Measurements from ENCODE around the gene GPBP1L1.
"Not testable (repeated sequence)": the region's sequence is repeated elsewhere in the genome, so short reads cannot be mapped to it uniquely, and the experiment has no call there.

The GPBP1L1 gene

GRCh38 chr1:45679123-45679522, 7.2 kb downstream of the GPBP1L1 start:
- DNase-seq (ENCODE audit: low spot score) = no peak

- no peak for DNase-seq (ENCODE audit: low spot score)
These were observed 7.8 kb downstream of the GPBP1L1 start for GRCh38 chr1:45678489-45678888.

- DNase-seq (ENCODE audit: low spot score) = no peak
These were observed 8.5 kb downstream of the GPBP1L1 start for GRCh38 chr1:45677751-45678245.

- DNase-seq (ENCODE audit: low spot score) = not testable (repeated sequence)
These were observed 9.8 kb downstream of the GPBP1L1 start for GRCh38 chr1:45676553-45676952.

- DNase-seq (ENCODE audit: low spot score) = no peak
These were observed 11.9 kb downstream of the GPBP1L1 start for GRCh38 chr1:45674478-45674877.

- no peak for DNase-seq (ENCODE audit: low spot score)
These were observed 12.4 kb downstream of the GPBP1L1 start for GRCh38 chr1:45673956-45674355.

GRCh38 chr1:45669859-45670655, 16.3 kb downstream of the GPBP1L1 start:
- DNase-seq (ENCODE audit: low spot score) = no peak

- no peak for DNase-seq (ENCODE audit: low spot score)
These were observed 17.0 kb downstream of the GPBP1L1 start for GRCh38 chr1:45669379-45669778.

- no peak for DNase-seq (ENCODE audit: low spot score)
These were observed 17.8 kb downstream of the GPBP1L1 start for GRCh38 chr1:45668526-45668925.

GRCh38 chr1:45667321-45668111, 18.8 kb downstream of the GPBP1L1 start:
- no peak for DNase-seq (ENCODE audit: low spot score)

- DNase-seq (ENCODE audit: low spot score) = no peak
These were observed 19.5 kb downstream of the GPBP1L1 start for GRCh38 chr1:45666836-45667235.

GRCh38 chr1:45660336-45660735, 26.0 kb downstream of the GPBP1L1 start:
- DNase-seq (ENCODE audit: low spot score) = no peak

GRCh38 chr1:45659222-45659621, 27.1 kb downstream of the GPBP1L1 start:
- DNase-seq (ENCODE audit: low spot score) = no peak

GRCh38 chr1:45658171-45658570, 28.2 kb downstream of the GPBP1L1 start:
- no peak for DNase-seq (ENCODE audit: low spot score)

- no peak for DNase-seq (ENCODE audit: low spot score)
These were observed 29.6 kb downstream of the GPBP1L1 start for GRCh38 chr1:45656573-45657226.

- no peak for DNase-seq (ENCODE audit: low spot score)
These were observed 31.6 kb downstream of the GPBP1L1 start for GRCh38 chr1:45654540-45655280.

- no peak for DNase-seq (ENCODE audit: low spot score)
These were observed 38.9 kb downstream of the GPBP1L1 start for GRCh38 chr1:45647248-45648021.

- peak; percentile 40 for DNase-seq (ENCODE audit: low spot score)
These were observed 41.7 kb downstream of the GPBP1L1 start for GRCh38 chr1:45644661-45645060.

- peak; percentile 33 for DNase-seq (ENCODE audit: low spot score)
These were observed 42.4 kb downstream of the GPBP1L1 start for GRCh38 chr1:45643978-45644377.

GRCh38 chr1:45643321-45643720, 43.0 kb downstream of the GPBP1L1 start:
- DNase-seq (ENCODE audit: low spot score) = no peak

- DNase-seq (ENCODE audit: low spot score) = no peak
These were observed 46.0 kb downstream of the GPBP1L1 start for GRCh38 chr1:45640293-45640692.
